T-helper 22 cell (primary cell): Measurements from ENCODE around the gene TRIB2.
"Not testable (repeated sequence)": the region's sequence is repeated elsewhere in the genome, so short reads cannot be mapped to it uniquely, and the experiment has no call there.

ENCODE experiments used
- DNase-seq: peaks from one replicate; pipeline ENCODE4 v3.0.0-alpha.2; 2020; ENCODE audit warnings: low read depth

Gene TRIB2

GRCh38 chr2:12716282-12717190, at the start of gene TRIB2:
Gene TRIB2 (plus strand): TSS chr2:12716936. CDS start chr2:12718308, 1,372 bp downstream.
- peak; percentile 89 for DNase-seq

DNA sequence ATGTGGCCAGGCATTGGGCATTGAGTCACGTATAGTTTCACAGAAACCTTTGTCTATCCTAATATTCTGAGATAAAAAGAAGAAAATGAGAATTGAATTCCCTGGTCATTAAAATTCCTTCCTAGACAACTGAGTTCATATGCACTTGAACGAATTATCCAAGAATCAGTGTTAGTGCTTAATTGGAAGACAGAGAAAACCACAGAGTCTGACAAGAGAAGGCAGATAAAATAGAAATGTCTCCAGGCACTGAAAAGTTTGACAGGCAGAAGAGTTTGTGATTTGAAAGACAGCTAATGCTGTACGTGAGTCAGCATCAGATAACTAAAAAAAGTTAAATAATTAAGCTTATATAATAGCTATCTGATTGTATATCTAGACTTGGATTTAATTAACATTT, 47.7 kb upstream of the TRIB2 start:
- no peak for DNase-seq

DNA sequence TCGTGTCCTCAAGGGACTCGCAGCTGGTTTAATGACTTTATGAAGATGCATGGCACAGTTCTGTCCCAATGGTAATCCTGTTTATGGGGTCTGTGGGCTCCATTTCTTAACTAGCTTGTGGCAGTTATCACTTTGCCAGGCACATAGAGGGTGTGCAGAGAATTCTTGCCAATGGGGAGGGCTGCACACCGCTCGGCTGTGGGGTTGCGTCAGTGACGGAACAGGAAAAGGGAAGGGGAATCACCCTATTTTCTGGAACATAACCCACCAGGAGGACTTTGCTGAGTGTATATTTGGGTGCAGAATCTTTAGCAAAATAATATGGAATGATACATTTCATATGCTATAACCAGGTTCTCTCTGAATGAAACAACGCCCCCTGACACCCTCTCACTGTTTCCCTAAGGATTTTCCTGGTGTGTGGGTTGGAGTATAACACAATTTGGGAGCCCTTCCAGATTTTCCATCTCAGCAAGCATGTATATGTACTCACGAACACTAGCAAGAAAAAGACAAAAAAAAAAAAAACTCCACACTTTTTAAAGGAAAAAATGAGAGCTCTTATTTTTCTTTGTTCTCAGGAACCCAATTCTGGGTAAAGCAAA, 43.9 kb upstream of the TRIB2 start:
- no peak for DNase-seq

GRCh38 chr2:12674644-12675328, 42.0 kb upstream of the TRIB2 start:
- DNase-seq, result no peak

DNA sequence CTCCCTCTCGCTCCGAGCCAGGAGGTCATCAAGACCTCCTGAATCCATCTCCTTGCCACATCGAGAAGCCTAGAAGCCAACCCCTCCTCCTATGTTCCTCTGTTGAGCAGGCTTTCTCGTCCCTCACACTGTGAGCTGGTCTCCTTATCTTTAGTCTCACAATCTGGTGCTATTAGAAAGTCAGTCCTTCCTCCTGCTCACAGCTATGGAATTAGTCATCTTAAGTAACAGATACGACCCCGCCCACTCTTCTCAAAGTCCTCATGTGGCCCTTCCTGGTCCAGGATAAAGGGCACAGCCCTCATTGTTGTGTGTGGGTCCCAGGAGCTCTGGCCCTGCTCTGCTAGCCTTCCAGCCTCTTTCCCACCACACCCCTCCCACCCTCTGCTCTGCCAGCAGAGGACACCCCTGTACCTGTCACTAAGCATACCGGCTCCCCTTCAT, 41.4 kb upstream of the TRIB2 start:
- DNase-seq, result no peak

DNA sequence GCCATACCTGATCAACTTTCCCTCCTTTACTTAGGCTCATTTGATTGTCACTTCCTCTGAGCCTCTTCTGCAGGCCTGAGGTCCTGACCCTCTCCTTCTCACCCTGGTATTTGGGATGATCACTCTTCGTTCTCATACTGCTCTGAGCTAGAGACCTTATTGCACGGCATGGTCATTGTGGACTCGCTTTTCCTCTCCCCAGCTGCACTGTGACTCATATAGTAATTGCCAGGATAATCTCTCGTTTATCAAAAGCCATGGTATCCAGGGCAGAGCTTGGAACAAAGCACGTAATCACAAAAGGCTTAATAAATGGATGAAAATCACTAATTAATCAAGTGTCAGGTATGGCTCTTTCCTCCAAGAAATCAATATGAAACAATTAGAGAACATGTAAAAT, 40.9 kb upstream of the TRIB2 start:
- no peak for DNase-seq

- DNase-seq, result no peak
Measured at GRCh38 chr2:12676771-12677170, 40.0 kb upstream of the TRIB2 start.

DNA sequence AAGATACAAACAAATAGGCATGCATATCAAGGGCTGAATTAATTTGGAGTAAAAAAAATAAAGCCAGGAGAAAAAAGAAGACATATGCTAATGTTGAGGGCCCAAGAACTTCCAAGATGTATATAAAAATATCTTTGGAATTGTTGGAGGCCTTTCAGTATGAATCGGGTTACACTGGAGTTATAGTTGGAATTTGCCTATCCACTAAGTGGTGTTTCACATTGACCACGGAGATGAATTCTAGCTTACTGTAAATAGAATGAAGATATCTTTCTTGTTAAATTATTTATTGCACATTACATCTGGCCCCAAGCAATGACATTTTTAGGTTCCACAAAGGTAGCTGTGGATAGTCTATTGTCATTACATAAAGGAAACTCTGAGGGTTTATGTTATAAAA, 38.5 kb upstream of the TRIB2 start:
- DNase-seq, result no peak

GRCh38 chr2:12679550-12680072, 37.1 kb upstream of the TRIB2 start:
- no peak for DNase-seq

- DNase-seq, result not testable (repeated sequence)
Measured at GRCh38 chr2:12680115-12680514, 36.6 kb upstream of the TRIB2 start.

DNA sequence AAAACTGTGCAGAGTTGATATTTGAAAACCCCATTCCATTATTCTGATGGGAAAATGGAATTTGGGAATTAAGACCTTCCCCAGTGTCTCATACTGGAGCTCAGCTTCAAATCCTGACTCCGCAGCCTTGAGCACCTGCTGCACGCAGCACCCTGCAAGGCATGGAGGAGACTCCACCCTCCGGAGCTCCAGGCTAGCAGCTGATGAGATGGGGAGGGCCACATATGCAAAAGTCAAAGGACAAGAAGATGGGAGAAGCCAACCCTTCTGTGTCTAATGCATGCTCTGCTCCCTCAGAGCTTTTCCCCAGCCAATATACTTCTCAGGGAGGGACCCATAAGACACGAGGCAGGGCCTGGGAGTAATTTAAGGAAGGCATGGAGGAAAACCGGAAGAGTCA, 34.7 kb upstream of the TRIB2 start:
- no peak for DNase-seq

GRCh38 chr2:12683457-12684100, 33.2 kb upstream of the TRIB2 start:
- no peak for DNase-seq

DNA sequence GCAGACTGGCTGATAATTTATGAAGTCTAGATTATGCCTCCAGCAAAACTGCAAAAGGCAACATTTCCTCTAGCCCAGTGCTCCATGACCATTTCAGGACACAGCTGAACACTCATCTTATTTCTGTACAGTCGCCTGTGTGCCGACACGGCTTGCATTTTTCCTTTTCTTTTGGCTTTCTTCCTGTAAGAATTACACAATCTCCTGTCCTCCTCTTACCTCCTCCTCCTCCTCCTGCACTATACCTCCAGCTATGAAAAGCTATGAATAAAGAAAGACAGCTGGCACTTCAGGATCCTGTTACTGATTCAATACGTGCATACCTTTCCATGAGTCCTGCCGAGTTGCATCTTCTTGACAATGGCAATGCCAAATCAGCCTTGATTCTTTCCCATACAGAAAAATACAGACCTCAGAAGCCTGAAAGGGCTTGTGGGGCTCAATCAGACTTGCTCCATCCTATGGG, 32.2 kb upstream of the TRIB2 start:
- no peak for DNase-seq

DNA sequence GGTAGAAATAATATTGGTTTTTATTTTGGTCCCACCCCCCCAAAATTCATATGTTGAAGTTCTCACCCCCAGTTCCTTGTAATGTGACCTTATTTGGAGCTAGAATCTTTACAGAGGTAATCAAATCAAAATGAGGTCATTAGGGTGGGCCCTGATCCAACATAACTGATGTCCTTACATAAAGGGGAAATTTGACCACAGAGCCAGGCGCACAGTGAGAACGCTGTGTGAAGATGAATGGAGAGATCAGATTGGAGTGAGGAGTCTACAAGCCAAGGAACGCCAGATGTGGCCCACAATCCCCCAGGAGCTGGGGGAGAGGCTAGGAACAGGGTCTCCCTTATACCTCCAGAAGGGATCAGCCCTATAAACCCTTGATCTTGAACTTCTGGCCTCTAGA, 31.6 kb upstream of the TRIB2 start:
- no peak for DNase-seq

- DNase-seq, result no peak
Measured at GRCh38 chr2:12685956-12686355, 30.8 kb upstream of the TRIB2 start.

DNA sequence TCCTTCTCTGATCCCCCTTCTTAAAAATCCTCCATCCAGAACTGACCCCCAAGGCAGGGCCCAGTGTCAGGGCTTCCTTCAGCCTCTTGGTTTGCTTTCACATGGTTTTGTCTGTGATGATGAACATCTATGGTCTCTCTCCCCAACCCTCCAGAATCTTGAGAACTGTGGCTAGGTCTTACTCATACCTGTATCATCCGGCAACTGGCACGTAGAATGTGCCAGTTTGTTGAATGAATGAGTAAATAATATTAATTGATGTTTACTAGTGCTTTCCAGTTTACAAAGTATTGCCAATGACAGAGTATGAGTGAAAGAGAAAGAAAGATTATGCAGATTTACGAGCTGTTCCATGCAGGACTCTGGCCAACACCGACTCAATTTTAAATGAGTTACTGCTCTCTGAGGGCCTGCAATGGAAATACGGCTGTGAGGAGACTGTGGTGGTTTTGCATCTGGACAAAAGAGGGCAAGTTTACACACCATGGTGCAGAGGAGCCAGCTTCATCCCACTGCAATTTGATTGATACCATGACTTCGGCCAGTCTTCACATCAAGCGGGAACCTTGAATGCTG, 29.9 kb upstream of the TRIB2 start:
- DNase-seq, result no peak

- DNase-seq, result no peak
Measured at GRCh38 chr2:12688091-12688490, 28.6 kb upstream of the TRIB2 start.

DNA sequence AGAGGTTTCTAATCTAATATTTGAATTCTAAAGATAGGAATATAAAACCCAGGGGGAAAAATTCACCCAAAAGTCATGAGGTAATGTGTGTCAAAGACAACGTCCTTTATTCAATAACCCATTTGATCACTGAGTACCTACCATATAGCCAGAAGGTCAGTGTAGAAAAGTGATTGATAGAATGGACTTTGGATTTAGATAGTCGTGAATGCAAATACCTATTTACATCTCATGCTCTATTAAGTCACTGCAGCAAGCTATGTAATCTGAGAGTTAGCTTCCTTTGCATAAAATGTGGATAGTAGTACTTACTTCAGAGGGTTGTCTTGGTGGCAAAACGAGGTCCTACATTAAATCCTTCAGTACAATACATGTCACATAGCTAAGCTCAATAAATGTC, 27.8 kb upstream of the TRIB2 start:
- no peak for DNase-seq

- no peak for DNase-seq
Measured at GRCh38 chr2:12693509-12693908, 23.2 kb upstream of the TRIB2 start.

GRCh38 chr2:12694990-12695774, 21.6 kb upstream of the TRIB2 start:
- DNase-seq, result no peak

DNA sequence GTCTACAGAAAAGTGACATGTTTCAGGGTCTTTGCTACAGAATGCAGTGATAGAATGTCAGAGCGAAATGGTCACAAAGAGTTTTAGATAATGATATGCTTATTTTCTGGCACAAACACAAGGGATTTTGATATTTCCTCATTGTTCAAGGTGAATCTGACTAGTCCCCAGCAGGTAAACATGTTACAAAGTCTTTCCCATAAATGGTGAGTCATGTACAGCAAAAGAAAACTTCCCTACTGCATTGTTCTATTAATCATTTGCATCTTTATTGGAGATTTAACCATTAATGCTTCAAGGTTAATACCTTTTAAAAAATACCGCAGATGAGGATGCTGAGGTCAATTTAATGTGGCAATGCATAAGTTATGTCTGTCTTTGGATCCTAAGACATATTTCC, 19.1 kb upstream of the TRIB2 start:
- no peak for DNase-seq
